ENCODE data around the gene MCTP1.

- TF ChIP-seq CTCF (IDR thresholded peaks at IDR 0.05 in 4 of 5, conservative IDR thresholded peaks at IDR 0.05 in 1 of 5), result no peak
- TF ChIP-seq POLR2A (IDR thresholded peaks at IDR 0.05), result no peak
Measured at GRCh38 chr5:95070866-95071265, 214.0 kb downstream of the MCTP1 start.
